GM23338 (cell line): ENCODE measurements around the gene CCDC27. TPM values are rescaled to one million over a fixed set of nuclear protein-coding genes. Genes with fewer than 3 reads are reported as not detected.

Source experiments
- ATAC-seq: fragments of 200-7000 bp; cut with Tn5 transposase; 3 replicates; pipeline ENCODE4 v1.9.1; 2020
- DNase-seq: peaks from one replicate; pipeline ENCODE4 v3.0.0-alpha.2; 2015; ENCODE audit warnings: low spot score
- H2AFZ ChIP-seq: fragments of 200-600 bp; sonication (generic); 2 replicates; pipeline ENCODE4 v1.8.0; 2016; ENCODE audit warnings: antibody characterized with exemption, mild to moderate bottlenecking, moderate library complexity
- H3F3A ChIP-seq: fragments of 200-600 bp; sonication (generic); replicated peaks from 2 replicates; pipeline ENCODE4 v1.8.0; 2017; ENCODE audit warnings: antibody characterized with exemption, mixed run types, low read depth
- H3K27ac ChIP-seq: fragments of 200-600 bp; sonication (generic); 2 replicates; pipeline ENCODE4 v1.6.1; 2016; ENCODE audit warnings: low read depth
- H3K27me3 ChIP-seq: fragments of 200-600 bp; sonication (generic); 2 replicates; pipeline ENCODE4 v1.8.0; 2016; ENCODE audit warnings: mild to moderate bottlenecking, mixed run types, moderate library complexity; ENCODE audit not compliant: insufficient read depth
- H3K36me3 ChIP-seq: fragments of 200-600 bp; sonication (generic); 2 replicates; pipeline ENCODE4 v1.8.0; 2016; ENCODE audit warnings: mild to moderate bottlenecking; ENCODE audit not compliant: insufficient read depth
- H3K4me1 ChIP-seq: fragments of 200-600 bp; sonication (generic); 2 replicates; pipeline ENCODE4 v1.8.0; 2016; ENCODE audit warnings: mild to moderate bottlenecking, moderate library complexity; ENCODE audit not compliant: insufficient read depth
- H3K4me2 ChIP-seq: fragments of 200-600 bp; sonication (generic); 2 replicates; pipeline ENCODE4 v1.7.1; 2017; ENCODE audit warnings: mixed run types
- H3K4me3 ChIP-seq: fragments of 200-600 bp; sonication (generic); 2 replicates; pipeline ENCODE4 v1.6.1; 2016; ENCODE audit warnings: mixed run types
- H3K79me2 ChIP-seq: fragments of 200-600 bp; sonication (generic); replicated peaks from 2 replicates; pipeline ENCODE4 v1.8.0; 2017; ENCODE audit warnings: mild to moderate bottlenecking; ENCODE audit not compliant: insufficient read depth
- H3K9me2 ChIP-seq: fragments of 200-600 bp; sonication (generic); 2 replicates; pipeline ENCODE4 v1.8.0; 2017; ENCODE audit not compliant: insufficient read depth
- H4K20me1 ChIP-seq: fragments of 200-600 bp; sonication (generic); replicated peaks from 2 replicates; pipeline ENCODE4 v1.8.0; 2017; ENCODE audit warnings: mild to moderate bottlenecking; ENCODE audit not compliant: insufficient read depth
- H3K27ac Mint-ChIP-seq: 2 replicates; pipeline ENCODE4 v1.8.0; 2020; ENCODE audit warnings: inconsistent platforms, mild to moderate bottlenecking, moderate library complexity, mixed read lengths
- H3K27me3 Mint-ChIP-seq: 3 replicates; pipeline ENCODE4 v1.8.0; 2022; ENCODE audit warnings: low read depth, mild to moderate bottlenecking, moderate library complexity, mixed read lengths, inconsistent platforms; ENCODE audit not compliant: insufficient read depth, poor library complexity
- H3K36me3 Mint-ChIP-seq: 3 replicates; pipeline ENCODE4 v1.8.0; 2021; ENCODE audit warnings: low read depth, mild to moderate bottlenecking, inconsistent platforms, moderate library complexity, mixed read lengths
- H3K4me1 Mint-ChIP-seq: 3 replicates; pipeline ENCODE4 v1.8.0; 2020; ENCODE audit warnings: mild to moderate bottlenecking, inconsistent platforms, mixed read lengths
- H3K4me3 Mint-ChIP-seq: 3 replicates; pipeline ENCODE4 v1.8.0; 2021; ENCODE audit warnings: moderate library complexity, mild to moderate bottlenecking, inconsistent platforms, mixed read lengths
- H3K9me3 Mint-ChIP-seq: 3 replicates; pipeline ENCODE4 v1.8.0; 2020; ENCODE audit warnings: moderate library complexity, mild to moderate bottlenecking, inconsistent platforms, mixed read lengths
- CREB1 ChIP-seq: fragments of 250-450 bp; sonication (Bioruptor Pico); IDR thresholded peaks from 2 replicates; pipeline ENCODE4 v1.5.0; 2020; ENCODE audit warnings: low read depth, mild to moderate bottlenecking, moderate library complexity
- EZH2 ChIP-seq: fragments of 200-600 bp; sonication (generic); IDR thresholded peaks from one replicate; pipeline ENCODE4 v1.8.0; 2017; ENCODE audit warnings: antibody characterized with exemption, mild to moderate bottlenecking, low read depth; ENCODE audit not compliant: unreplicated experiment
- EZH2phosphoT487 ChIP-seq: fragments of 200-600 bp; sonication (generic); IDR thresholded peaks from one replicate; pipeline ENCODE4 v1.8.1; 2018; ENCODE audit warnings: antibody characterized with exemption; ENCODE audit not compliant: unreplicated experiment
- JUNB ChIP-seq: IDR thresholded peaks from one replicate; pipeline ENCODE4 v1.6.1; 2016; ENCODE audit warnings: antibody characterized with exemption; ENCODE audit not compliant: unreplicated experiment
- NANOG ChIP-seq: IDR thresholded peaks from 2 replicates; pipeline ENCODE4 v1.6.1; 2016; ENCODE audit warnings: antibody characterized with exemption, borderline replicate concordance
- POLR2AphosphoS5 ChIP-seq: IDR thresholded peaks from 2 replicates; pipeline ENCODE4 v1.6.1; 2016; ENCODE audit warnings: antibody characterized with exemption, low read depth
- ZNF114 ChIP-seq: fragments of 250-450 bp; sonication (Bioruptor Pico); IDR thresholded peaks from 2 replicates; pipeline ENCODE4 v1.5.0; 2020; ENCODE audit warnings: mild to moderate bottlenecking, moderate library complexity
- ZNF331 ChIP-seq: fragments of 250-450 bp; sonication (Bioruptor Pico); IDR thresholded peaks from 2 replicates; pipeline ENCODE4 v1.5.0; 2020; ENCODE audit warnings: low read depth, mild to moderate bottlenecking, moderate library complexity
- polyA plus RNA-seq: library from polyadenylated mRNA; unstranded; fragments of >200 nt; fragmentation: Nextera tagmentation; extraction: Ambion mirVana; gene quantifications from 2 replicates; pipeline ENCODE4 v1.2.1, GENCODE V29; 2016
- total RNA-seq: library from RNA; depleted of rRNA; stranded (reverse); fragments of >200 nt; shearing (Covaris generic); gene quantifications from 2 replicates; pipeline ENCODE4 v1.2.3, GENCODE V29; 2014
- TF ChIP-seq, protein P1 (sequence below): IDR thresholded peaks from one replicate; pipeline ENCODE4 v1.6.1; 2018; ENCODE audit warnings: antibody characterized with exemption; ENCODE audit not compliant: unreplicated experiment
- TF ChIP-seq, protein P2 (sequence below): IDR thresholded peaks from 2 replicates; pipeline ENCODE4 v1.6.1; 2016; ENCODE audit warnings: antibody characterized with exemption
- TF ChIP-seq, protein P3 (sequence below), 2 experiments: fragments of 200-600 bp in 1 of 2; sonication (generic) in 1 of 2; conservative IDR thresholded peaks; 2 replicates each; pipeline versions ENCODE4 v1.5.1 to v1.6.1; 2016 to 2017; ENCODE audit warnings: antibody characterized with exemption in 2 of 2, low read depth in 2 of 2, mild to moderate bottlenecking in 2 of 2, moderate library complexity in 1 of 2

CCDC27 gene
- total and polyA plus RNA-seq, 2 experiments from 2014 or later: 0.18 to 0.45 TPM

DNA sequence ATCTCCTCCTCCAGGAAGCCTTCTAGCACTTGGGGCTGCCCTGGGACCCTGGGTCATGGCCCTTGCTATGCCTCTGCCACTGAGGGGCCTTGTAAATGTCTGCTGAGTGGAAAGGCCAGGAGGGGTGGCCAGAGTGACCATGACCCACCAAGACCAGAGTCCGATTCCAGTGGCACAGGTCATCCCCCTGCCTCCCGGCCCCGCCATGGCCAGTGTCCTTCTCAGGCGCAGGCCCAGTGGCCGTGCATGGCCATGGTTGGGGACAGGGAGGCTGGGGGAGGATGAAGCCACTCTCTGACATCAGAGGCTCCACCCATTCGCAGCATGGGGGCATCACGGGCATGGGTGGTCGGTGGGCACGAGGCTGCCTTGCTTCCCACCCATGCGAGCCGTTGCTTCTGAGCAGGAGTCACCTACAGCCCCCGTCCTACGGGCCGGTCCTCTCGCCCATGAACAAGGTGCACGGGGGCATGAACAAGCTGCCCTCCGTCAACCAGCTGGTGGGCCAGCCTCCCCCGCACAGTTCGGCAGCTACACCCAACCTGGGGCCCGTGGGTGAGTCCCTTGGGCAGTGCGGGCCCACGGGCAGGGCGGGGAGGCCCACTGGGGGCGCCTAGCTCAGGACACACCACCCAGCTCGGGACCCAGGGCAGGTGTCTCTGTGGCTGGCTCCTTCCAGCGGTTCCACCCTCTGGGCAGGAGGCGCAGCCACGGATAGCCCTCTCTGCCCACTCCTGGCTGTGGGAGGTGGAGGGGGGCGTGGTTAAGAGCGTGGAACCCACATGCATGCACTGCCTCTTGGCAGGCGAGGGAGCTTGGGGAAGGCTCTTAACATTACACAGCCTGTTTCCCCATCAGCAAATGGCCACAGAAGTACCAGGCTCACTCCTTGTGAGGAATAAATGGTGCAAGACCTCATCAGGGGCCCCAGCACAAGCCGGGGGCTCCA, 22.4 kb upstream of the CCDC27 start:
- Mint-ChIP-seq H3K27ac (no peak overlapping the region), H3K4me1 (peaks cover 12% of the 10 kb centered on the region), H3K27me3 (peaks cover 9% of the 10 kb centered on the region), H3K36me3 (no peaks in the 10 kb centered on the region), H3K4me3 (no peak overlapping the region), H3K9me3 (0 out of 3 replicates have a peak, but pooled peaks cover 2% of the 10 kb centered on the region)
- Histone ChIP-seq H3K4me2 (no peak overlapping the region), H3K4me3 (no peak overlapping the region), H3K4me1 (peaks cover 12% of the 10 kb centered on the region; the same call in 1 of the 2 replicates), H3K36me3 (no peaks in the 10 kb centered on the region), H3K9me2 (no peaks in the 10 kb centered on the region), H3K27me3 (no peaks in the 10 kb centered on the region), H4K20me1 (no peaks in the 10 kb centered on the region; the same call in 1 of the 2 replicates), H3F3A (0 out of 2 replicates have a peak, but pooled peaks cover 3% of the 10 kb centered on the region), H2AFZ (no peak overlapping the region), H3K27ac (no peak overlapping the region), H3K79me2 (no peaks in the 10 kb centered on the region)
- no peak for DNase-seq
- ATAC-seq: no peak
- TF ChIP-seq EZH2: no peak
- no peak for TF ChIP-seq EZH2phosphoT487
- TF ChIP-seq, protein P1, sequence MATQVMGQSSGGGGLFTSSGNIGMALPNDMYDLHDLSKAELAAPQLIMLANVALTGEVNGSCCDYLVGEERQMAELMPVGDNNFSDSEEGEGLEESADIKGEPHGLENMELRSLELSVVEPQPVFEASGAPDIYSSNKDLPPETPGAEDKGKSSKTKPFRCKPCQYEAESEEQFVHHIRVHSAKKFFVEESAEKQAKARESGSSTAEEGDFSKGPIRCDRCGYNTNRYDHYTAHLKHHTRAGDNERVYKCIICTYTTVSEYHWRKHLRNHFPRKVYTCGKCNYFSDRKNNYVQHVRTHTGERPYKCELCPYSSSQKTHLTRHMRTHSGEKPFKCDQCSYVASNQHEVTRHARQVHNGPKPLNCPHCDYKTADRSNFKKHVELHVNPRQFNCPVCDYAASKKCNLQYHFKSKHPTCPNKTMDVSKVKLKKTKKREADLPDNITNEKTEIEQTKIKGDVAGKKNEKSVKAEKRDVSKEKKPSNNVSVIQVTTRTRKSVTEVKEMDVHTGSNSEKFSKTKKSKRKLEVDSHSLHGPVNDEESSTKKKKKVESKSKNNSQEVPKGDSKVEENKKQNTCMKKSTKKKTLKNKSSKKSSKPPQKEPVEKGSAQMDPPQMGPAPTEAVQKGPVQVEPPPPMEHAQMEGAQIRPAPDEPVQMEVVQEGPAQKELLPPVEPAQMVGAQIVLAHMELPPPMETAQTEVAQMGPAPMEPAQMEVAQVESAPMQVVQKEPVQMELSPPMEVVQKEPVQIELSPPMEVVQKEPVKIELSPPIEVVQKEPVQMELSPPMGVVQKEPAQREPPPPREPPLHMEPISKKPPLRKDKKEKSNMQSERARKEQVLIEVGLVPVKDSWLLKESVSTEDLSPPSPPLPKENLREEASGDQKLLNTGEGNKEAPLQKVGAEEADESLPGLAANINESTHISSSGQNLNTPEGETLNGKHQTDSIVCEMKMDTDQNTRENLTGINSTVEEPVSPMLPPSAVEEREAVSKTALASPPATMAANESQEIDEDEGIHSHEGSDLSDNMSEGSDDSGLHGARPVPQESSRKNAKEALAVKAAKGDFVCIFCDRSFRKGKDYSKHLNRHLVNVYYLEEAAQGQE: no peak
- TF ChIP-seq POLR2AphosphoS5: no peak
- TF ChIP-seq, protein P2, sequence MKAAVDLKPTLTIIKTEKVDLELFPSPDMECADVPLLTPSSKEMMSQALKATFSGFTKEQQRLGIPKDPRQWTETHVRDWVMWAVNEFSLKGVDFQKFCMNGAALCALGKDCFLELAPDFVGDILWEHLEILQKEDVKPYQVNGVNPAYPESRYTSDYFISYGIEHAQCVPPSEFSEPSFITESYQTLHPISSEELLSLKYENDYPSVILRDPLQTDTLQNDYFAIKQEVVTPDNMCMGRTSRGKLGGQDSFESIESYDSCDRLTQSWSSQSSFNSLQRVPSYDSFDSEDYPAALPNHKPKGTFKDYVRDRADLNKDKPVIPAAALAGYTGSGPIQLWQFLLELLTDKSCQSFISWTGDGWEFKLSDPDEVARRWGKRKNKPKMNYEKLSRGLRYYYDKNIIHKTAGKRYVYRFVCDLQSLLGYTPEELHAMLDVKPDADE: no peak
- TF ChIP-seq ZNF331 (CRISPR knock-in tag): no peak
- no peak for TF ChIP-seq ZNF114 (CRISPR knock-in tag)

DNA sequence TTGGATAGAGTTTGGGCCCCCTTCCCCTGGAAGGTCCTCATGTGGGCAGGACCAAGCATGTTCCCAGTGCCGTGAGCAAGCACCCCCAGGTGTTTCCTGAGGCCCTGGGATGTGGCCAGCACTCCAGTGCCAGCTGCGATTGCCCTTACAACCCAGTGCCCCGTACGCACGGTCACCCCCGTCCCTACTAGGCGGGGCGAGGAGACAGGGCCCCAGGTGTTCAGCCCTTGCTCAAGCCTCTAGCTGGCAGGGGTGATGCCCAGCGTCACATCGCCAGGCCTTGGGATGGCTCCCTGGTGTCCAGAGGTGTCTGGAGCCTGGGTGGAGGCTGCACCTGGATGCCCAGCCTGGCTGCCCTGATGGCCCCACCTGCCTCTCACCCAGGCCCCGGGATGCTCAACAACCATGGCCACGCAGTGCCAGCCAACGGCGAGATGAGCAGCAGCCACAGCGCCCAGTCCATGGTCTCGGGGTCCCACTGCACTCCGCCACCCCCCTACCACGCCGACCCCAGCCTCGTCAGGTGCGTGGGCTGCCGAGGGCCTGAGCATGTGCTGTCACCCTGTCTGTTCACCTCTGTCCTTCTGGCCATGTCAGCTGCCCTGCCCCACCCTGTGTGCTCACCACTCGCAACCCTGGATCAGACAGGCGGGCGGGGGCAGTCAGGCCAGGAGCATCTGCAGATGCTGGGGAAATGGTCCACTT, 21.6 kb upstream of the CCDC27 start:
- Histone ChIP-seq H3K36me3 (no peaks in the 10 kb centered on the region), H3K4me2 (no peak overlapping the region), H3K9me2 (no peaks in the 10 kb centered on the region), H3K4me1 (peaks cover 12% of the 10 kb centered on the region; the same call in 1 of the 2 replicates), H3K4me3 (no peak overlapping the region), H3K79me2 (no peaks in the 10 kb centered on the region), H4K20me1 (no peaks in the 10 kb centered on the region; the same call in 1 of the 2 replicates), H2AFZ (no peak overlapping the region), H3K27ac (no peak overlapping the region), H3K27me3 (no peaks in the 10 kb centered on the region), H3F3A (0 out of 2 replicates have a peak, but pooled peaks cover 3% of the 10 kb centered on the region)
- H3K36me3 Mint-ChIP-seq: peaks cover under 1% of the 10 kb centered on the region; the same call in 1 of the 3 replicates
- H3K27ac Mint-ChIP-seq: no peak overlapping the region
- DNase-seq (no peak), ATAC-seq (no peak)
- no peak overlapping the region for H3K4me3 Mint-ChIP-seq
- peaks cover 9% of the 10 kb centered on the region for H3K27me3 Mint-ChIP-seq
- peaks cover 12% of the 10 kb centered on the region for H3K4me1 Mint-ChIP-seq
- 0 out of 3 replicates have a peak, but pooled peaks cover 2% of the 10 kb centered on the region for H3K9me3 Mint-ChIP-seq
- TF ChIP-seq JUNB (no peak), CREB1 (CRISPR knock-in tag) (no peak), NANOG (no peak), EZH2phosphoT487 (no peak), ZNF114 (CRISPR knock-in tag) (no peak), EZH2 (no peak), ZNF331 (CRISPR knock-in tag) (no peak)
- TF ChIP-seq, protein P1: no peak
- TF ChIP-seq, protein P3, sequence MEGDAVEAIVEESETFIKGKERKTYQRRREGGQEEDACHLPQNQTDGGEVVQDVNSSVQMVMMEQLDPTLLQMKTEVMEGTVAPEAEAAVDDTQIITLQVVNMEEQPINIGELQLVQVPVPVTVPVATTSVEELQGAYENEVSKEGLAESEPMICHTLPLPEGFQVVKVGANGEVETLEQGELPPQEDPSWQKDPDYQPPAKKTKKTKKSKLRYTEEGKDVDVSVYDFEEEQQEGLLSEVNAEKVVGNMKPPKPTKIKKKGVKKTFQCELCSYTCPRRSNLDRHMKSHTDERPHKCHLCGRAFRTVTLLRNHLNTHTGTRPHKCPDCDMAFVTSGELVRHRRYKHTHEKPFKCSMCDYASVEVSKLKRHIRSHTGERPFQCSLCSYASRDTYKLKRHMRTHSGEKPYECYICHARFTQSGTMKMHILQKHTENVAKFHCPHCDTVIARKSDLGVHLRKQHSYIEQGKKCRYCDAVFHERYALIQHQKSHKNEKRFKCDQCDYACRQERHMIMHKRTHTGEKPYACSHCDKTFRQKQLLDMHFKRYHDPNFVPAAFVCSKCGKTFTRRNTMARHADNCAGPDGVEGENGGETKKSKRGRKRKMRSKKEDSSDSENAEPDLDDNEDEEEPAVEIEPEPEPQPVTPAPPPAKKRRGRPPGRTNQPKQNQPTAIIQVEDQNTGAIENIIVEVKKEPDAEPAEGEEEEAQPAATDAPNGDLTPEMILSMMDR (conservative IDR thresholded peaks at IDR 0.05; ENCODE audit: low read depth in 2 of 2): no peak
